HEK293 (cell line): ENCODE data around the gene EIF3L.
A peak's percentile ranks its signal among the peaks of the same experiment; 100 is the strongest.

Source experiments
- GLIS1 ChIP-seq: fragments of 450-650 bp; formaldehyde crosslinking; IDR thresholded peaks from 2 replicates; pipeline ENCODE4 v1.5.1; 2016; ENCODE audit warnings: missing biosample characterization, missing genetic modification characterization
- GLIS2 ChIP-seq: fragments of 450-650 bp; formaldehyde crosslinking; IDR thresholded peaks from 2 replicates; pipeline ENCODE4 v1.5.1; 2016; ENCODE audit warnings: missing biosample characterization, missing genetic modification characterization
- KLF16 ChIP-seq: fragments of 450-650 bp; formaldehyde crosslinking; IDR thresholded peaks from 2 replicates; pipeline ENCODE4 v1.5.1; 2017; ENCODE audit warnings: missing biosample characterization, missing genetic modification characterization
- KLF7 ChIP-seq: fragments of 450-650 bp; formaldehyde crosslinking; IDR thresholded peaks from 2 replicates; pipeline ENCODE4 v1.5.1; 2016; ENCODE audit warnings: missing biosample characterization, missing genetic modification characterization, borderline replicate concordance
- KLF9 ChIP-seq: fragments of 450-650 bp; formaldehyde crosslinking; IDR thresholded peaks from 2 replicates; pipeline ENCODE4 v1.5.1; 2016; ENCODE audit warnings: missing biosample characterization, missing genetic modification characterization, low read depth
- SP2 ChIP-seq: fragments of 450-650 bp; formaldehyde crosslinking; IDR thresholded peaks from 2 replicates; pipeline ENCODE4 v1.5.1; 2016; ENCODE audit warnings: missing biosample characterization, missing genetic modification characterization
- SP3 ChIP-seq: fragments of 450-650 bp; formaldehyde crosslinking; IDR thresholded peaks from 2 replicates; pipeline ENCODE4 v1.5.1; 2016; ENCODE audit warnings: missing biosample characterization, missing genetic modification characterization
- SP7 ChIP-seq: fragments of 450-650 bp; formaldehyde crosslinking; IDR thresholded peaks from 2 replicates; pipeline ENCODE4 v1.5.1; 2016; ENCODE audit warnings: missing biosample characterization, missing genetic modification characterization
- ZBTB17 ChIP-seq: fragments of 450-650 bp; formaldehyde crosslinking; IDR thresholded peaks from 2 replicates; pipeline ENCODE4 v1.5.1; 2016; ENCODE audit warnings: missing biosample characterization, missing genetic modification characterization
- ZBTB21 ChIP-seq: fragments of 450-650 bp; formaldehyde crosslinking; IDR thresholded peaks from 2 replicates; pipeline ENCODE4 v1.5.1; 2017; ENCODE audit warnings: missing biosample characterization, missing genetic modification characterization
- ZEB2 ChIP-seq: fragments of 450-650 bp; formaldehyde crosslinking; IDR thresholded peaks from 2 replicates; pipeline ENCODE4 v1.5.1; 2016; ENCODE audit warnings: missing biosample characterization, missing genetic modification characterization
- ZFP69B ChIP-seq: fragments of 450-650 bp; formaldehyde crosslinking; IDR thresholded peaks from 2 replicates; pipeline ENCODE4 v1.5.1; 2016; ENCODE audit warnings: missing biosample characterization, missing genetic modification characterization
- ZNF155 ChIP-seq: fragments of 450-650 bp; formaldehyde crosslinking; IDR thresholded peaks from 2 replicates; pipeline ENCODE4 v1.5.1; 2016; ENCODE audit warnings: missing biosample characterization, missing genetic modification characterization
- ZNF16 ChIP-seq: fragments of 450-650 bp; formaldehyde crosslinking; IDR thresholded peaks from 2 replicates; pipeline ENCODE4 v1.5.1; 2016; ENCODE audit warnings: low read depth, missing biosample characterization, missing genetic modification characterization
- ZNF211 ChIP-seq: fragments of 450-650 bp; formaldehyde crosslinking; IDR thresholded peaks from 2 replicates; pipeline ENCODE4 v1.5.1; 2016; ENCODE audit warnings: low read depth, missing biosample characterization, missing genetic modification characterization
- ZNF335 ChIP-seq: fragments of 450-650 bp; formaldehyde crosslinking; conservative IDR thresholded peaks from 2 replicates; pipeline ENCODE4 v1.5.1; 2016; ENCODE audit warnings: missing biosample characterization, missing genetic modification characterization
- ZNF341 ChIP-seq: fragments of 450-650 bp; formaldehyde crosslinking; IDR thresholded peaks from 2 replicates; pipeline ENCODE4; 2016; ENCODE audit warnings: low read depth, missing biosample characterization, missing genetic modification characterization
- ZNF48 ChIP-seq: fragments of 450-650 bp; formaldehyde crosslinking; IDR thresholded peaks from 2 replicates; pipeline ENCODE4 v1.5.1; 2016; ENCODE audit warnings: missing biosample characterization, missing genetic modification characterization
- ZNF629 ChIP-seq: fragments of 450-650 bp; formaldehyde crosslinking; IDR thresholded peaks from 2 replicates; pipeline ENCODE4 v1.5.1; 2017; ENCODE audit warnings: missing biosample characterization, missing genetic modification characterization
- ZNF654 ChIP-seq: fragments of 450-650 bp; formaldehyde crosslinking; IDR thresholded peaks from 2 replicates; pipeline ENCODE4 v1.5.1; 2016; ENCODE audit warnings: low read depth, missing biosample characterization, missing genetic modification characterization
- ZNF677 ChIP-seq: fragments of 450-650 bp; IDR thresholded peaks from 2 replicates; pipeline ENCODE4 v1.5.0; 2018; ENCODE audit warnings: missing biosample characterization, mild to moderate bottlenecking, missing genetic modification characterization, moderate library complexity
- ZSCAN30 ChIP-seq: fragments of 450-650 bp; IDR thresholded peaks from 2 replicates; pipeline ENCODE4 v1.5.1; 2018; ENCODE audit warnings: missing biosample characterization, mild to moderate bottlenecking, missing genetic modification characterization, moderate library complexity
- TF ChIP-seq, protein P1 (sequence below): fragments of 450-650 bp; formaldehyde crosslinking; IDR thresholded peaks from 2 replicates; pipeline ENCODE4 v1.5.1; 2016; ENCODE audit warnings: missing biosample characterization, missing genetic modification characterization
- TF ChIP-seq, protein P2 (sequence below): fragments of 450-650 bp; formaldehyde crosslinking; IDR thresholded peaks from 2 replicates; pipeline ENCODE4 v1.5.1; 2016; ENCODE audit warnings: missing biosample characterization, missing genetic modification characterization
- TF ChIP-seq, protein P3 (sequence below): fragments of 450-650 bp; formaldehyde crosslinking; IDR thresholded peaks from 2 replicates; pipeline ENCODE4 v1.5.1; 2016; ENCODE audit warnings: missing biosample characterization, missing genetic modification characterization
- TF ChIP-seq, protein P4 (sequence below): fragments of 450-650 bp; formaldehyde crosslinking; IDR thresholded peaks from 2 replicates; pipeline ENCODE4 v1.5.0; 2017; ENCODE audit warnings: missing biosample characterization, missing genetic modification characterization, borderline replicate concordance
- TF ChIP-seq, protein P5 (sequence below): fragments of 450-650 bp; formaldehyde crosslinking; IDR thresholded peaks from 2 replicates; pipeline ENCODE4 v1.5.1; 2016; ENCODE audit warnings: missing biosample characterization, missing genetic modification characterization
- TF ChIP-seq, protein P6 (sequence below): fragments of 450-650 bp; formaldehyde crosslinking; IDR thresholded peaks from 2 replicates; pipeline ENCODE4 v1.5.1; 2016; ENCODE audit warnings: missing biosample characterization, missing genetic modification characterization

Gene EIF3L

DNA sequence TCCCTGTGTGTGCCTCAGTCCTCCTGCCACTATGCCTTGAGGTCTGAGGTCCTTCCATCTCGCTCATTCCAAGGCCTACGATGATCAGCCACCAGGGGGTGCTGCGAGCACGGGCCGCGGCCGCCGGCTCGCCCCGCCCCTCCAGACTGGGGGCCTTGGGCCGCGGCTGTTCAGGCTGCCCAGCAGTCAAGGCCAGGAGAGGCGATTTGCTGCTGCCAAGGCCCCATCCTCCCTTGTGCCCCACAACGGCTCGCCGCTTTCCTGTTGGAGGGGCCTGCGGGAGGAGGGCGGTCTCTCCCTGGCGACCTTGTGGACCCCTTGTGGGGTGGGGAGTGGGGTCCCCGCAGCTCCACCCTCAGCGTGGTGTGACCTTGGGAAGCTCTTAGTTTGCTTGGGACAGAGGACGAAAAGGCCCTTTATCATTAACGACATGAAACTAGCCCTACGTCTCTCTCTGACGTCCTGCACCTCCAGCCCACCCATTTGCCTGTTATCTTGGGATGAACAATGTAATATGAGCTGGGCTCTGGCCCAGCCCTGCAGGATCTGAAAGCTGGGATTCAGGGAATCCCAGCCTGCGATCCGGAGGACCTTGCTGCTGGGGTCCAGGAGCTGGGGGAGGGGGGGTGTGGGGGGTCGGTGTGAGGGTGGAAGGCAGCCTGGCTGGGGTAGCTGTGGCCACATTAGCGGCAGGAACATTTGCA, 31.4 kb upstream of the EIF3L start (continued):
- TF ChIP-seq, protein P1, sequence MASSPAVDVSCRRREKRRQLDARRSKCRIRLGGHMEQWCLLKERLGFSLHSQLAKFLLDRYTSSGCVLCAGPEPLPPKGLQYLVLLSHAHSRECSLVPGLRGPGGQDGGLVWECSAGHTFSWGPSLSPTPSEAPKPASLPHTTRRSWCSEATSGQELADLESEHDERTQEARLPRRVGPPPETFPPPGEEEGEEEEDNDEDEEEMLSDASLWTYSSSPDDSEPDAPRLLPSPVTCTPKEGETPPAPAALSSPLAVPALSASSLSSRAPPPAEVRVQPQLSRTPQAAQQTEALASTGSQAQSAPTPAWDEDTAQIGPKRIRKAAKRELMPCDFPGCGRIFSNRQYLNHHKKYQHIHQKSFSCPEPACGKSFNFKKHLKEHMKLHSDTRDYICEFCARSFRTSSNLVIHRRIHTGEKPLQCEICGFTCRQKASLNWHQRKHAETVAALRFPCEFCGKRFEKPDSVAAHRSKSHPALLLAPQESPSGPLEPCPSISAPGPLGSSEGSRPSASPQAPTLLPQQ (tag by site-specific recombination): 0 out of 2 replicates have a peak, but pooled peaks have one; percentile 52
- TF ChIP-seq, protein P2, sequence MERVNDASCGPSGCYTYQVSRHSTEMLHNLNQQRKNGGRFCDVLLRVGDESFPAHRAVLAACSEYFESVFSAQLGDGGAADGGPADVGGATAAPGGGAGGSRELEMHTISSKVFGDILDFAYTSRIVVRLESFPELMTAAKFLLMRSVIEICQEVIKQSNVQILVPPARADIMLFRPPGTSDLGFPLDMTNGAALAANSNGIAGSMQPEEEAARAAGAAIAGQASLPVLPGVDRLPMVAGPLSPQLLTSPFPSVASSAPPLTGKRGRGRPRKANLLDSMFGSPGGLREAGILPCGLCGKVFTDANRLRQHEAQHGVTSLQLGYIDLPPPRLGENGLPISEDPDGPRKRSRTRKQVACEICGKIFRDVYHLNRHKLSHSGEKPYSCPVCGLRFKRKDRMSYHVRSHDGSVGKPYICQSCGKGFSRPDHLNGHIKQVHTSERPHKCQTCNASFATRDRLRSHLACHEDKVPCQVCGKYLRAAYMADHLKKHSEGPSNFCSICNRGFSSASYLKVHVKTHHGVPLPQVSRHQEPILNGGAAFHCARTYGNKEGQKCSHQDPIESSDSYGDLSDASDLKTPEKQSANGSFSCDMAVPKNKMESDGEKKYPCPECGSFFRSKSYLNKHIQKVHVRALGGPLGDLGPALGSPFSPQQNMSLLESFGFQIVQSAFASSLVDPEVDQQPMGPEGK (tag by site-specific recombination): peak; percentile 99
- TF ChIP-seq ZSCAN30: peak; percentile 96
- TF ChIP-seq ZNF335 (tag by site-specific recombination): peak; percentile 95
- TF ChIP-seq GLIS2 (tag by site-specific recombination): peak; percentile 96
- TF ChIP-seq, protein P3, sequence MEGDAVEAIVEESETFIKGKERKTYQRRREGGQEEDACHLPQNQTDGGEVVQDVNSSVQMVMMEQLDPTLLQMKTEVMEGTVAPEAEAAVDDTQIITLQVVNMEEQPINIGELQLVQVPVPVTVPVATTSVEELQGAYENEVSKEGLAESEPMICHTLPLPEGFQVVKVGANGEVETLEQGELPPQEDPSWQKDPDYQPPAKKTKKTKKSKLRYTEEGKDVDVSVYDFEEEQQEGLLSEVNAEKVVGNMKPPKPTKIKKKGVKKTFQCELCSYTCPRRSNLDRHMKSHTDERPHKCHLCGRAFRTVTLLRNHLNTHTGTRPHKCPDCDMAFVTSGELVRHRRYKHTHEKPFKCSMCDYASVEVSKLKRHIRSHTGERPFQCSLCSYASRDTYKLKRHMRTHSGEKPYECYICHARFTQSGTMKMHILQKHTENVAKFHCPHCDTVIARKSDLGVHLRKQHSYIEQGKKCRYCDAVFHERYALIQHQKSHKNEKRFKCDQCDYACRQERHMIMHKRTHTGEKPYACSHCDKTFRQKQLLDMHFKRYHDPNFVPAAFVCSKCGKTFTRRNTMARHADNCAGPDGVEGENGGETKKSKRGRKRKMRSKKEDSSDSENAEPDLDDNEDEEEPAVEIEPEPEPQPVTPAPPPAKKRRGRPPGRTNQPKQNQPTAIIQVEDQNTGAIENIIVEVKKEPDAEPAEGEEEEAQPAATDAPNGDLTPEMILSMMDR: peak; percentile 98
- TF ChIP-seq ZNF48: no peak
- TF ChIP-seq, protein P4, sequence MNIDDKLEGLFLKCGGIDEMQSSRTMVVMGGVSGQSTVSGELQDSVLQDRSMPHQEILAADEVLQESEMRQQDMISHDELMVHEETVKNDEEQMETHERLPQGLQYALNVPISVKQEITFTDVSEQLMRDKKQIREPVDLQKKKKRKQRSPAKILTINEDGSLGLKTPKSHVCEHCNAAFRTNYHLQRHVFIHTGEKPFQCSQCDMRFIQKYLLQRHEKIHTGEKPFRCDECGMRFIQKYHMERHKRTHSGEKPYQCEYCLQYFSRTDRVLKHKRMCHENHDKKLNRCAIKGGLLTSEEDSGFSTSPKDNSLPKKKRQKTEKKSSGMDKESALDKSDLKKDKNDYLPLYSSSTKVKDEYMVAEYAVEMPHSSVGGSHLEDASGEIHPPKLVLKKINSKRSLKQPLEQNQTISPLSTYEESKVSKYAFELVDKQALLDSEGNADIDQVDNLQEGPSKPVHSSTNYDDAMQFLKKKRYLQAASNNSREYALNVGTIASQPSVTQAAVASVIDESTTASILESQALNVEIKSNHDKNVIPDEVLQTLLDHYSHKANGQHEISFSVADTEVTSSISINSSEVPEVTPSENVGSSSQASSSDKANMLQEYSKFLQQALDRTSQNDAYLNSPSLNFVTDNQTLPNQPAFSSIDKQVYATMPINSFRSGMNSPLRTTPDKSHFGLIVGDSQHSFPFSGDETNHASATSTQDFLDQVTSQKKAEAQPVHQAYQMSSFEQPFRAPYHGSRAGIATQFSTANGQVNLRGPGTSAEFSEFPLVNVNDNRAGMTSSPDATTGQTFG (tag by site-specific recombination): no peak
- no peak for TF ChIP-seq ZNF16
- TF ChIP-seq KLF7 (tag by site-specific recombination): 0 out of 2 replicates have a peak, but pooled peaks have one; percentile 19
- peak; percentile 40; the same call in 1 of the 2 replicates for TF ChIP-seq GLIS1 (tag by site-specific recombination)
- TF ChIP-seq ZBTB21 (tag by site-specific recombination): peak; percentile 64
- peak; percentile 60 for TF ChIP-seq SP2 (tag by site-specific recombination)
- 0 out of 2 replicates have a peak, but pooled peaks have one; percentile 34 for TF ChIP-seq ZEB2 (tag by site-specific recombination)
- TF ChIP-seq ZNF341 (tag by site-specific recombination): peak; percentile 65
- peak; percentile 83 for TF ChIP-seq ZNF629 (tag by site-specific recombination)
- TF ChIP-seq KLF9: peak; percentile 90
- no peak for TF ChIP-seq ZNF211 (tag by site-specific recombination)
- peak; percentile 83 for TF ChIP-seq ZNF654
- TF ChIP-seq, protein P5, sequence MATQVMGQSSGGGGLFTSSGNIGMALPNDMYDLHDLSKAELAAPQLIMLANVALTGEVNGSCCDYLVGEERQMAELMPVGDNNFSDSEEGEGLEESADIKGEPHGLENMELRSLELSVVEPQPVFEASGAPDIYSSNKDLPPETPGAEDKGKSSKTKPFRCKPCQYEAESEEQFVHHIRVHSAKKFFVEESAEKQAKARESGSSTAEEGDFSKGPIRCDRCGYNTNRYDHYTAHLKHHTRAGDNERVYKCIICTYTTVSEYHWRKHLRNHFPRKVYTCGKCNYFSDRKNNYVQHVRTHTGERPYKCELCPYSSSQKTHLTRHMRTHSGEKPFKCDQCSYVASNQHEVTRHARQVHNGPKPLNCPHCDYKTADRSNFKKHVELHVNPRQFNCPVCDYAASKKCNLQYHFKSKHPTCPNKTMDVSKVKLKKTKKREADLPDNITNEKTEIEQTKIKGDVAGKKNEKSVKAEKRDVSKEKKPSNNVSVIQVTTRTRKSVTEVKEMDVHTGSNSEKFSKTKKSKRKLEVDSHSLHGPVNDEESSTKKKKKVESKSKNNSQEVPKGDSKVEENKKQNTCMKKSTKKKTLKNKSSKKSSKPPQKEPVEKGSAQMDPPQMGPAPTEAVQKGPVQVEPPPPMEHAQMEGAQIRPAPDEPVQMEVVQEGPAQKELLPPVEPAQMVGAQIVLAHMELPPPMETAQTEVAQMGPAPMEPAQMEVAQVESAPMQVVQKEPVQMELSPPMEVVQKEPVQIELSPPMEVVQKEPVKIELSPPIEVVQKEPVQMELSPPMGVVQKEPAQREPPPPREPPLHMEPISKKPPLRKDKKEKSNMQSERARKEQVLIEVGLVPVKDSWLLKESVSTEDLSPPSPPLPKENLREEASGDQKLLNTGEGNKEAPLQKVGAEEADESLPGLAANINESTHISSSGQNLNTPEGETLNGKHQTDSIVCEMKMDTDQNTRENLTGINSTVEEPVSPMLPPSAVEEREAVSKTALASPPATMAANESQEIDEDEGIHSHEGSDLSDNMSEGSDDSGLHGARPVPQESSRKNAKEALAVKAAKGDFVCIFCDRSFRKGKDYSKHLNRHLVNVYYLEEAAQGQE (tag by site-specific recombination): no peak
- peak; percentile 62 for TF ChIP-seq SP3 (tag by site-specific recombination)
- TF ChIP-seq ZFP69B (tag by site-specific recombination): peak; percentile 33
- no peak for TF ChIP-seq ZNF677 (tag by site-specific recombination)
- TF ChIP-seq ZNF155 (tag by site-specific recombination): no peak
- TF ChIP-seq SP7 (tag by site-specific recombination): peak; percentile 61; the same call in 1 of the 2 replicates
- TF ChIP-seq, protein P6, sequence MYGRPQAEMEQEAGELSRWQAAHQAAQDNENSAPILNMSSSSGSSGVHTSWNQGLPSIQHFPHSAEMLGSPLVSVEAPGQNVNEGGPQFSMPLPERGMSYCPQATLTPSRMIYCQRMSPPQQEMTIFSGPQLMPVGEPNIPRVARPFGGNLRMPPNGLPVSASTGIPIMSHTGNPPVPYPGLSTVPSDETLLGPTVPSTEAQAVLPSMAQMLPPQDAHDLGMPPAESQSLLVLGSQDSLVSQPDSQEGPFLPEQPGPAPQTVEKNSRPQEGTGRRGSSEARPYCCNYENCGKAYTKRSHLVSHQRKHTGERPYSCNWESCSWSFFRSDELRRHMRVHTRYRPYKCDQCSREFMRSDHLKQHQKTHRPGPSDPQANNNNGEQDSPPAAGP (tag by site-specific recombination): peak; percentile 48; the same call in 1 of the 2 replicates
- TF ChIP-seq KLF16 (tag by site-specific recombination): peak; percentile 67; the same call in 1 of the 2 replicates
- peak; percentile 81 for TF ChIP-seq ZBTB17 (tag by site-specific recombination)
